GM19099 (cell line): Measurements from ENCODE around the gene KCNIP1.

Experiments used
- POLR2A ChIP-seq: IDR thresholded peaks from 3 replicates; pipeline ENCODE4 v1.6.1; 2011; ENCODE audit warnings: low read depth; ENCODE audit not compliant: insufficient read length; ENCODE audit errors: extremely low read depth

KCNIP1 gene

DNA sequence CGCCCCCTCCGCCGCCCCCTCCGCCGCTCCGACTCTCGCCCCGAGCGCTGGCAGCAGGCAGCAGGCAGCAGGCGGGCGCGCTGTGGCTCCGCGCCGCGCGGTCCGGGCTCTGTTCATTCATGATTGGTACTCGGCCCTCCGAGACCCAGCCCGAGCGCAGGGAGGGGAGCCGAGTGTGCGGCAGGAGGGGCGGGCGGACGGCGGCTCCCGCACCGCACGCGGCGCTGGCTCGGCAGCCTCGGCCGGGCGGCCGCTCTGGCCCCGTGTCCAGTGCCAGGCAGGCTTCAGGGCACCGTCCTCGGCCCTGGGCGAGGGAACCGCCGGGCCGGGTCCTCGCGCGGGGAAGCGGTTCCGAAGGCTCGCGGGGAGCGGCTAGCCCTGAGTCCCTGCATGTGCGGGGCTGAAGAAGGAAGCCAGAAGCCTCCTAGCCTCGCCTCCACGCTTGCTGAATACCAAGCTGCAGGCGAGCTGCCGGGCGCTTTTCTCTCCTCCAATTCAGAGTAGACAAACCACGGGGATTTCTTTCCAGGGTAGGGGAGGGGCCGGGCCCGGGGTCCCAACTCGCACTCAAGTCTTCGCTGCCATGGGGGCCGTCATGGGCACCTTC, at the start of gene KCNIP1:
Gene KCNIP1, plus strand, starts transcription at position 31 of the 607 bp plus-strand sequence.
- no peak for TF ChIP-seq POLR2A

DNA sequence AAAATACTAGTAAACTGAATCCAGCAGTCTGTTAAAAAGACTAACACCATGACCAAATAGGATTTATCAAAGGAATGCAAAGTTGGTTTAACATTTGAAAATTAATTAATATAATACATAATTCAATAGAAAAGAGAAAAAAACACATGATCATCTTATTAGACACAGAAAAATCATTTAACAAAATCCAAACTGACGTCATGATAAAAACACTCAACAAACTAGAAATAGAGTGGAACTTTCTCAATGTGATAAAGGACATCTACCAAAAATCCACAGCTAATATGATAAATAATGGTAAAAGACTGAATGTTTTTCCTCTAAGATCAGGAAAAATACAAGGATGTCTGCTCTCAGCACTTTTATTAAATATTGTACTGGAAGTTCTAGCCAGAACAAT, 40.4 kb upstream of the KCNIP1 start:
- TF ChIP-seq POLR2A, result no peak

DNA sequence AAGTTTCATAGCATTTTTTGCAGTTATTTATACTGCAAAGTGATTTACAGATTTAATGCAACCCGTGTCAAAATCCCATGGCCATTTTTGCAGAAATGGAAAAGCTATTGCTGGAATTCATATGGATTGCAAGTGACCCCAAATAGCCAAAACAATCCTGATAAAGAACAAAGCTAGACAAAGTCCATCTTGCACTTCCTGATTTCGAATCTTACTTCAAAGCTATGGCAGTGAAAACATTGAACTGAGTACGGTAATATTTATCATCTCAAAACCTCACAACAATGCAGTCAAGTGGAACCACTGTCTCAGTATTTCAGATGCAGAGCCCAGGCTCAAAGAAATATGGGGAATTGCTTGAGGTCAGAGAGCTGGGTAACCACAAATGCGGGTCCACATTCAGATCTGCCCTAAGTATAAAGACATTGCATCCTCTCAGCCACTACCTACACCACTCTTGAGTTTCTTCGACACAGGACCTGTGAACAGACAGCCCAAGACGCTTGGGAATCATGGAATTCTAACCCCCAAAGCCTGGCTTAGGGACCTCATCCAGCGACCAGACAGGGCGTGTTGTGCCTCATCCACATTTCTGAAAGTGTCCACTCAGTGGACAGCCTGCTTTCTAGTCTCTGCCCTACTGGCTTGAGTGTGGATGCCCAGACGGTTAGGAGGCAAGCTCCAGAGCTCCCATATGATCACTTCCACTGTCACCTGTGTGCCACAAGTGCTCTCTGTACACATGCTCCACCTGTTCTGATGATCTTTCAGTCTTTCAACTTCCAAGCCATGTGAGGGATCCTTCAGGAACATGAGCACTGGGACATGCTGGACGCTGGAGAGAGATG, 39.3 kb upstream of the KCNIP1 start:
- TF ChIP-seq POLR2A, result no peak

DNA sequence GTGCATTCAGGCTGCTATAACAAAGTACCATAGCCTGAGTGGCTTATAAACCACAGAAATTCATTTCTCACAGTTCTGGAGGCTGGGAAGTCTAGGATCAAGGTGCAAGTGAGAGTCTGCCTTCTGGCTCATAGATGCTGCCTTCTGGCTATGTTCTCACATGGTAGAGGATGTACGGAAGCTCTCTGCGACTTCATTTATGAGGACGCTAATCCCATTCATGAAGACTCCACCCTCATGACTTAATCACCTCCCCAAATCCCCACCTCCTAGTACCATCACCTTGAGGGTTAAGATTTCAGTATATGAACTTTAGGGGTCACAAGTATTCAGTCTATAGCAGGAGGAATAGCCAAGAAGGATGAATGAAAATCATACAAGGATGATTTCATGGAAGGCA, 37.3 kb upstream of the KCNIP1 start:
- TF ChIP-seq POLR2A, result no peak

DNA sequence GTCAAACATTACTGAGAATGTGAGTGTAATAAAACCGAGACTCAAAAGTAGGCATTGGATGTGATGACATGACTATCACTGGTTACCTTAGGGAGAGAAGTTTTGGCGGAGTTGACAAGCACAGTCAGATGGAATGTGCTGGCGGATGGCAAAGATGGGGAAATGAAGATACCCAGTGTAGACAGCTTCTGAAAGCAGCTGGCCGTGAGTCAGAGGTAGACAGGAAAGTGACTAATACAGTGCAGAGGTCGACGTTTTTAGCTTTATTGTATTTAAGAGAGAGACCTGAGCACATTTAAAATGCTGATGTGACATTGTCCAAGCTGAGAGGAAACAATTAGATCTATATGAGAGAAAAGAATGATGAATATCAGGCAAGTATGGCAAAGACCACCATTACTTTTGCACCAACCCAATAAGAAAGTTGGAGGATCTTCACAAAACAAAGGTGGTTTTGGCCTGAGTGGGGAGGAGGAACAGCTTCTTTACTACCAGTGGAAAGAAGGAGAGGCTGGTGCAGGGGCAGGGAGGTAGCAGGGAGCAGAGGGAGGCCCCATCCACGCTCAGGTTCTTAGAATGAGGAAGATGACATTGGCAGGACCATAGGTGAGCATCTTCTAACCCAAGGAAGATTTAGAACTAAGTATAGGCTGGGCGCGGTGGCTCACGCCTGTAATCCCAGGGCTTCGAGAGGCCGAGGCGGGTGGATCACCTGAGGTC, 36.7 kb upstream of the KCNIP1 start:
- TF ChIP-seq POLR2A, result no peak

DNA sequence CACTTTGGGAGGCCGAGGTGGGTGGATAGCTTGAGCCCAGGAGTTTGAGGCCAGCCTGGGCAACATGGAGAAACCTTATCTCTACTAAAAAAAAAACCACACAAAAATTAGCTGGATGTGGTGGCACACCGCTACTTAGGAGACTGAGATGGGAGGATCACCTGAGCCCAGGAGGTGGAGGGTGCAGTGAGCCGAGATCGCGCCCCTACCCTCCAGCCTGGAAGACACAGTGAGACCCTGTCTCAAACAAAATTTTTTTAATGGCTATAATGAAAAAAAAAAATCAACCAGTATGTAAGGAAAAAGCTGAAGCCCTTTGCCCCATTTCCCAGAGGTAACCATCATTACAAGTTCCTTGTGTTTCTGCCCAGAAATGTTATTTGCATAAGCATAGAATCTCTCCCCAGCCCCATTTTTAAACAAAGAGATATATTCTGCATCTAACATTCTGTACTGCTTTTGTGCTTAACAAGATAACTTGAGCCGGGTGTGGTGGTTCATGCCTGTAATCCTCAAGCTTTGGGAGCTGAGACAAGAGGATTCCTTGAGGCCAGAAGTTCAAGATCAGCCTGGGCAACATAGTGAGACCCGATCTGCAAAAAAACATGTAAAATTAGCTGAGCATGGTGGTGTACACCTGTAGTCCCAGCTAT, 35.1 kb upstream of the KCNIP1 start:
- no peak for TF ChIP-seq POLR2A

DNA sequence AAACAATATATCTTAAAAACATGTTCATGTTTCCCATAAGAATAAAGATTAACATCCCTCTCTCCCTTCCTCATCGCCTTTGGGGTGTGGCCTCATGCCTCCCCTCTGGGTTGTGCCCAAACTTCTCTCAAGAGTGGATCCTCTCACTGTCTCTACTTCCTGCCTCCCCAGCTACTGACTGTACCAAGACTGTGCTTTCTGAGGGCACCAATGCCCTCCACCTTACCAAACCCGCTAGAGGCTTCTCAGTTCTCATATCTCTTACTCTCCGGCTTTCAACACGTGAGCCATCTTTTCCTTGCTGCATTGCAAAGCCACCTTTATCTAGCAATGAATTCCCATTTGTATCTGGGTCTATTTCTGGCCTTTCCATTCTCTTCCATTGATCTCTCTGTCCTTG, 34.4 kb upstream of the KCNIP1 start:
- TF ChIP-seq POLR2A, result no peak

DNA sequence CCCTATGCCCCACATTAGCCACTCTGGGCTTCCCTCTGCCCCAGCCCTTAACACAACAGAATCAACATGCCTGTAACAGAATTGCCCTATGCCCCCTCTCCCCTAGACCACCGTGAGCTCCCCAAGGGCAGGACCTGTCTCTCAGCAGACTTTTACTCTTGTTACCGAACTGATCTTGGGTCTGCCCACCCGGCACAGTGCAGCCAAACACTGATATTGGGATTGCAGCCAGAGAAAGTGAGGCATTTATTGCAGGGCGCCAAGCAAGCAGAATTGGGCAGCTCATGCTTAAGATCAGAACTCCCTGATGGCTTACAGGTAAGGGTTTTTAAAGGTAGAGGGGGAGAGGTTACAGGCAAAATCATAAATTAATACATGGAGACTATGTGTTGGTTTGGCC, 33.5 kb upstream of the KCNIP1 start:
- no peak for TF ChIP-seq POLR2A

DNA sequence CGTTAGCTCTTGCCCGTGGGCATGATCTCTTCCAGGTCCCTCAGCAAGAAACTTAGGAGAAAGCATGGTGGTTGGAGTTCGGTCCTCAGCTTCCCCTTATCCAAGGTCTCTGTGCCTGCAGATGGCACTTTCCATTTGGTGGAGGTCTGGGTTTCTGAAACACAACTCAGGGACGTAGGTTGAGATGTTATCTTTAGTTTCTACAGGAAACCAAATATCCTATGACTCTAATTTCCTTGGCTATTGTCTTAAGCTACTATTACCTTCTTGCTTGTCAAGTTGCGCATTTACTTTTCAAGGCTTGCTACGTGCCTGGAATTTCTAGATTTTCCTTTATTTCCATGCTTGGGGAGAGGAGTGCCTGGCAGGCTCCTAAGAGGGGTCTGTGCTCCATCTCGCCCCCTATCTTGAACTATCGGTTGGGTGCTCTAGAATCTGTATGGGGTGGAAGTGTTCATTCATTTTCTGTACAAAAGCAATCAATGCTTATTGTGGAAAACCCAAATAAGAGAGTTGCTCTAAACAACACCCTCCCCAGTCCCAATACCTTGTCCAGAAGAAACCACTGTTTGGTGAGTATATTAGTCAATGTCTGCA, 32.9 kb upstream of the KCNIP1 start:
- TF ChIP-seq POLR2A, result no peak

DNA sequence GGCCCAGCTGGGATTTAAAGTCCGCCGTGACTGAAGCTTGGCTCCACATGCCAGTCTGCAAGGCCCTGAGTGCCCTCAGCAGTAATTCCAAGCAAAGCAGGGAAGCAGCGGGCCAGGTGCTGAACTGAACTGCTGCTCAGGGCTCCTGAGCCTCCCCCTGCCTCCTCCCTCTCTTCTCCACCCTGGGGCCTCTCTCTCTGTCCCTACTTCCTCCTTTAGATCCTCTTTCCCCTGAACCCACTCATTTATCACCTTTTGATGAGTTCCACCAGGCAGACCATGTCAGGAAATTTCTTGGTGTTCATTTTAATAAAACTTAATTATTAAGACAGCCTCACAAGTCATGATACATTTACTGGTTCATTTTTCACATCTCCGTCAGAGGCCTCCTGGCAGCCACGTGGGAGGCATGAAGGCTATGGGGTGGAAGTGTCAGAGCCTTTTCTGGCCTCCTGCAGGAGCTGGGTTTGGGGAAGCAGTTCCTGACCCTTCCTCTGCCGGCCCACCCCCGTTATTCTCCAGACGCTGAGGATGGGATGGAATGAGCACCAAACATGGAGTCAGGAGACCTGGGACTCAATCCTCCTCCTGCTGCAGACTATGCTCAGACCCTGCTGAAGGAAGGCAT, 32.2 kb upstream of the KCNIP1 start:
- no peak for TF ChIP-seq POLR2A

DNA sequence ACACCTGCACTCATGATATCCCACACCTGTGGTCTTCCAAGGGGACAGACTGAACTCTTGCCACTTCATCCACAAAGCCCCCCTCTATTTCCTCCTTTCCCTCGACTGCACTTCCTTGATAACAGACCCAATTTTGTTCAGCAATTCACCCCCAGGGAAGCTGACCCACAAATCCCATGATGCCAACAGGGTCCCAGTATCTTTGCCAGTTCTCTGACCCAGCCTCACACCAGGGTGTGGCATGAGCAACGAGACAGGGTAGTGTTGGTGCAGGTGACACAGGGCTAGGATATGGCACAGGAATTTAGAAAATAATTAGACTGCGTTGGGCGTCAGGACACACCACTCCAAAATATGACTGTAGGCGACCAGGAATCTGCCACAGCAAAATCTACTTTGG, 30.2 kb upstream of the KCNIP1 start:
- no peak for TF ChIP-seq POLR2A

DNA sequence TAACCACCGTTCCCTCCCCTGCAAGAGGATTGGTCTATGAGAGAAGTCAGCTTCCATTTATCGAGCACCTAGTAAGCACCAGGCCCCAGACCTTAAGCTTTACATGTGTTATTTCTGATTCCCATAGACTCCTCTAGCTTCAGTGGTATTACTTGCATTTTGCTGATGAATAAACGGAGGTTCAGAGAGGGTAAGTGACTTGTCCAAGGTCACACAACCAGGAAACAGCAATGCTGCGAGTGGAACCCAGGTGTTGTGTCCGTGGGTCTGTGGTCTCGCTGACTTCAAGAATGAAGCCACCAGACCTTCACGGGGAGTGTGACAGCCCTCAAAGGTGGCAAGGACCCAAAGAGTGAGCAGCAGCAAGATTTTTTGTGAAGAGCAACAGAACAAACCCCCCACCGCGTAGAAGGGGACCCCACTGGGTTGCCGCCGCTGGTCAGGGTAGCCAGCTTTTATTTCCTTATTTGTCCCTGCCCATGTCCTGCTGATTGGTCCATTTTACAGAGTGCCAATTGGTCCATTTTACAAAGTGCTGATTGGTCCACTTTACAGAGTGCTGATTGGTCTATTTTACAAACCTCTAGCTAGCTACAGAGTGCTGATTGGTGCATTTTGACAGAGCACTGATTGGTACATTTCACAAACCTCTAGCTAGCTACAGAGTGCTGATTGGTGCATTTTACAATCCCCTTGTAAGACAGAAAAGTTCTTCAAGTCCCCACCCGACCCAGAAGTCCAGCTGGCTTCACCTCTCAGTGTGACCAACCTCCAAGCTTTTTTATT, 29.1 kb upstream of the KCNIP1 start:
- TF ChIP-seq POLR2A, result no peak

DNA sequence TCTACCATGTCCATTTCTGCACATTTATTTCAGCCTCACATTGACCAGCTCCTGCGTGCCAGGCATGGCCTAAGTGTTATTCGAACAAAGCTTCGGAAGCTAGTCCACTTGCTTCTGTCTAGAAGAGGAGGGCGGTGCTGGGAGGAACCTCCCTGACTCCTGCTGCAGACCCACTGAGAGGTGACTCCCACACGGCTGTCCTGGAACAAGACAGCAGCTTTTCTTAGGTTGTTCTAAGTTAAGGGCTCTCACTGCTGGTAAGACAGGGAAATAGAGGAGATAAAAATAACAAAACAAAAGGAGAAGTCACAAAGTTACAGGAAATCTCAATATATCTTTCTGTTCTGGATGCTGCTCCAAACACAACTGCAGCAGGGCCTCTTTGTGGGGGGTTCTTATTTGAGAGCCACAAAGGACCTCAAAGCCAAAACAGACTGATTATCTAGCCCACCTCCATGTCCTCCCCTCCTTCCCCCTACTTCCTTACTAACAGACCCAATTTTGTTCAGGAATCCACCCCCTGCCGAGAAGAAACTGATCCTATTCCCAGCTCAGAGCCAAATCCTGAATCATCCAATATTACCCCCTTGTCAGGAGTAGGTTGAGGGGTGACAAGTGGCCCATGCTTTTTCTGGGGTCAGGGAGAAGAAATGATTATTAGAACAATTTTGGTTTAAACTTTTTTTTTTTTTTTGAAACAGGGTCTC, 28.4 kb upstream of the KCNIP1 start:
- no peak for TF ChIP-seq POLR2A
